WTC11 (cell line): ENCODE data around the gene INPP5K. TPM values are rescaled to one million over a fixed set of nuclear protein-coding genes. Genes with fewer than 3 reads are reported as not detected.

Experiments used
- ATAC-seq: fragments of 200-7000 bp; cut with Tn5 transposase; 2 replicates; pipeline ENCODE4 v1.10.0; 2021; ENCODE audit warnings: mild to moderate bottlenecking, moderate library complexity
- CTCF ChIA-PET: fragments of 300-600 bp; sonication (Branson Sonifier 250); formaldehyde crosslinking; loops from one replicate; lab custom pipeline; 2021; ENCODE audit warnings: antibody characterized with exemption; lab: Charles Lee
- POLR2A ChIA-PET: fragments of 350-600 bp; sonication (Branson Sonifier 250); formaldehyde crosslinking; loops from one replicate; lab custom pipeline; 2021; ENCODE audit warnings: antibody characterized with exemption; lab: Charles Lee
- DNase-seq: peaks from one replicate; pipeline ENCODE4 v3.0.0; 2021; ENCODE audit warnings: low spot score
- H3K27ac Mint-ChIP-seq: 2 replicates; pipeline ENCODE4 v1.8.0; 2021; ENCODE audit warnings: mixed read lengths
- H3K27me3 Mint-ChIP-seq: 2 replicates; pipeline ENCODE4 v1.8.0; 2021; ENCODE audit warnings: low read depth, mild to moderate bottlenecking, moderate library complexity, mixed read lengths
- H3K36me3 Mint-ChIP-seq: 2 replicates; pipeline ENCODE4 v1.8.0; 2021; ENCODE audit warnings: mixed read lengths
- H3K4me1 Mint-ChIP-seq: 2 replicates; pipeline ENCODE4 v1.8.0; 2022; ENCODE audit warnings: mixed read lengths
- H3K4me3 Mint-ChIP-seq: 2 replicates; pipeline ENCODE4 v1.8.0; 2021; ENCODE audit warnings: mild to moderate bottlenecking, moderate library complexity, mixed read lengths
- H3K9me3 Mint-ChIP-seq: 2 replicates; pipeline ENCODE4 v1.8.0; 2021; ENCODE audit warnings: mixed read lengths
- FOXK1 ChIP-seq: sonication (generic); formaldehyde crosslinking; IDR thresholded peaks from 2 replicates; pipeline ENCODE4 v1.8.0; 2022; ENCODE audit warnings: mild to moderate bottlenecking, moderate library complexity, missing genetic modification reagents
- FOXP1 ChIP-seq: sonication (generic); formaldehyde crosslinking; IDR thresholded peaks from 2 replicates; pipeline ENCODE4 v1.8.0; 2022; ENCODE audit warnings: missing genetic modification reagents, mild to moderate bottlenecking, moderate library complexity, borderline replicate concordance
- MXD4 ChIP-seq: fragments of 250-450 bp; sonication (Bioruptor Pico); IDR thresholded peaks from 2 replicates; pipeline ENCODE4 v1.8.0; 2021; ENCODE audit warnings: mild to moderate bottlenecking, moderate library complexity, borderline replicate concordance
- NR1H2 ChIP-seq: sonication (generic); formaldehyde crosslinking; IDR thresholded peaks from 2 replicates; pipeline ENCODE4 v1.9.0; 2021; ENCODE audit warnings: mild to moderate bottlenecking, moderate library complexity, missing genetic modification reagents
- NR3C1 ChIP-seq: sonication (generic); formaldehyde crosslinking; conservative IDR thresholded peaks from 2 replicates; pipeline ENCODE4 v1.8.1; 2023; ENCODE audit warnings: low read depth, mild to moderate bottlenecking, missing genetic modification reagents
- RELA ChIP-seq: sonication (generic); formaldehyde crosslinking; IDR thresholded peaks from 2 replicates; pipeline ENCODE4 v1.8.1; 2022; ENCODE audit warnings: missing genetic modification reagents, mild to moderate bottlenecking, borderline replicate concordance
- ZNF219 ChIP-seq: sonication (generic); formaldehyde crosslinking; IDR thresholded peaks from 2 replicates; pipeline ENCODE4 v1.8.0; 2023; ENCODE audit warnings: missing genetic modification reagents, mild to moderate bottlenecking, borderline replicate concordance
- ZNF416 ChIP-seq: fragments of 250-450 bp; sonication (Bioruptor Pico); IDR thresholded peaks from 2 replicates; pipeline ENCODE4 v1.9.0; 2021; ENCODE audit warnings: mild to moderate bottlenecking, inconsistent platforms
- total RNA-seq: library from RNA; stranded (reverse); gene quantifications from 3 replicates; pipeline ENCODE4 v1.2.3, GENCODE V29; 2021
- TF ChIP-seq, protein P1 (sequence below): sonication (generic); formaldehyde crosslinking; IDR thresholded peaks from 2 replicates; pipeline ENCODE4 v1.8.0; 2022; ENCODE audit warnings: mild to moderate bottlenecking, missing genetic modification reagents
- TF ChIP-seq, protein P2 (sequence below): sonication (generic); formaldehyde crosslinking; conservative IDR thresholded peaks from 2 replicates; pipeline ENCODE4 v1.8.1; 2023; ENCODE audit warnings: mild to moderate bottlenecking, low read depth, missing genetic modification reagents, moderate library complexity
- TF ChIP-seq, protein P3 (sequence below): fragments of 250-450 bp; sonication (Bioruptor Pico); IDR thresholded peaks from 2 replicates; pipeline ENCODE4 v2.1.2; 2022; ENCODE audit warnings: mild to moderate bottlenecking, moderate library complexity
- TF ChIP-seq, protein P4 (sequence below): fragments of 250-450 bp; sonication (Bioruptor Pico); IDR thresholded peaks from 2 replicates; pipeline ENCODE4 v1.8.0; 2021; ENCODE audit warnings: mild to moderate bottlenecking
- TF ChIP-seq, protein P5 (sequence below): fragments of 250-450 bp; sonication (Bioruptor Pico); IDR thresholded peaks from 2 replicates; pipeline ENCODE4 v1.9.0; 2021; ENCODE audit warnings: moderate library complexity, mild to moderate bottlenecking, inconsistent platforms, borderline replicate concordance
- TF ChIP-seq, protein P6 (sequence below): fragments of 250-450 bp; sonication (Bioruptor Pico); IDR thresholded peaks from 2 replicates; pipeline ENCODE4 v1.9.0; 2021; ENCODE audit warnings: mild to moderate bottlenecking
- TF ChIP-seq, protein P7 (sequence below): sonication (generic); formaldehyde crosslinking; IDR thresholded peaks from 2 replicates; pipeline ENCODE4 v1.8.1; 2023; ENCODE audit warnings: mild to moderate bottlenecking, missing genetic modification reagents, moderate library complexity

INPP5K gene
- total RNA-seq, 1 experiment from 2014 or later: 26.8 TPM

DNA sequence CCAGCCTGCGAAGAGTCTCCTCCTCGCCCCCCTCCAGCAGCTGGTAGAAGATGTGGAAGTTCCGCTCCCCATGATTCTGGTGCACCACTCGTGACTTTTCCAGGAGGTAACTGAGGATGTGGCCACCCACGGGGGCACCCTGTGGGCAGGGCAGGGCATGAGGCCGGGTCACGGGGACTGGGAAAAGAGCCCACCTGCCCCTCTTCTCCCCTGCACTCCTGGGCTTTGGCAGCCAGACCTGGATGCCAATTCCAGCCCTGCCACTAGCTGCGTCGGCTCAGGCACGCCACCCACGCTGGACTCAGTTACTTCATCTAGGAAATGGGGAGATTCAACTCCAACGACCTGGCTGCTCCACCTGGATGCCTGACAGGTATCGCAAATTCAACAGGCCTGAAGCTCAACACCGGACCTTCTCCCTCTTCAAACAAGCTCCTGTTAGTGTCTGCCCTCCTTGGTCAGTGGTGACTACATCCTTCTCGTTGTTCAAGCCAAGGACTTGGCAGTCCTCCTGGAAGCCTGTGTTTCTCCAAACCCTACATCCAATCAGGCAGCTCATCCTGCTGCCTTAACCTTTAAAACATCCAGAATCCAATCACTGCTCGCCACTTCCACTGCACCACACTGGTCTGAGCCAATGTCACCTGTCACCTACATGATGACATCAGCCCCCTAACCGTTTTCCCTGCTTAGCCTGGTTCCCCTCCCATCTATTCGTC lies 35.5 kb downstream of the INPP5K start:
- Mint-ChIP-seq H3K9me3 (no peaks in the 10 kb centered on the region), H3K27ac (no peak overlapping the region), H3K36me3 (peaks cover 30% of the 10 kb centered on the region), H3K4me1 (peaks cover 14% of the 10 kb centered on the region), H3K27me3 (no peaks in the 10 kb centered on the region), H3K4me3 (no peak overlapping the region)
- CTCF ChIA-PET: interaction anchor here (1.0 kb wide), 1 partner anchor 116 kb away, joined by 3 read pairs; no protein-coding TSS in a partner anchor
- POLR2A ChIA-PET: no interaction called here
- ATAC-seq (no peak), DNase-seq (no peak)
- TF ChIP-seq, protein P1, sequence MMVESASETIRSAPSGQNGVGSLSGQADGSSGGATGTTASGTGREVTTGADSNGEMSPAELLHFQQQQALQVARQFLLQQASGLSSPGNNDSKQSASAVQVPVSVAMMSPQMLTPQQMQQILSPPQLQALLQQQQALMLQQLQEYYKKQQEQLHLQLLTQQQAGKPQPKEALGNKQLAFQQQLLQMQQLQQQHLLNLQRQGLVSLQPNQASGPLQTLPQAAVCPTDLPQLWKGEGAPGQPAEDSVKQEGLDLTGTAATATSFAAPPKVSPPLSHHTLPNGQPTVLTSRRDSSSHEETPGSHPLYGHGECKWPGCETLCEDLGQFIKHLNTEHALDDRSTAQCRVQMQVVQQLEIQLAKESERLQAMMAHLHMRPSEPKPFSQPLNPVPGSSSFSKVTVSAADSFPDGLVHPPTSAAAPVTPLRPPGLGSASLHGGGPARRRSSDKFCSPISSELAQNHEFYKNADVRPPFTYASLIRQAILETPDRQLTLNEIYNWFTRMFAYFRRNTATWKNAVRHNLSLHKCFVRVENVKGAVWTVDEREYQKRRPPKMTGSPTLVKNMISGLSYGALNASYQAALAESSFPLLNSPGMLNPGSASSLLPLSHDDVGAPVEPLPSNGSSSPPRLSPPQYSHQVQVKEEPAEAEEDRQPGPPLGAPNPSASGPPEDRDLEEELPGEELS (CRISPR knock-in tag): no peak
- TF ChIP-seq, protein P2, sequence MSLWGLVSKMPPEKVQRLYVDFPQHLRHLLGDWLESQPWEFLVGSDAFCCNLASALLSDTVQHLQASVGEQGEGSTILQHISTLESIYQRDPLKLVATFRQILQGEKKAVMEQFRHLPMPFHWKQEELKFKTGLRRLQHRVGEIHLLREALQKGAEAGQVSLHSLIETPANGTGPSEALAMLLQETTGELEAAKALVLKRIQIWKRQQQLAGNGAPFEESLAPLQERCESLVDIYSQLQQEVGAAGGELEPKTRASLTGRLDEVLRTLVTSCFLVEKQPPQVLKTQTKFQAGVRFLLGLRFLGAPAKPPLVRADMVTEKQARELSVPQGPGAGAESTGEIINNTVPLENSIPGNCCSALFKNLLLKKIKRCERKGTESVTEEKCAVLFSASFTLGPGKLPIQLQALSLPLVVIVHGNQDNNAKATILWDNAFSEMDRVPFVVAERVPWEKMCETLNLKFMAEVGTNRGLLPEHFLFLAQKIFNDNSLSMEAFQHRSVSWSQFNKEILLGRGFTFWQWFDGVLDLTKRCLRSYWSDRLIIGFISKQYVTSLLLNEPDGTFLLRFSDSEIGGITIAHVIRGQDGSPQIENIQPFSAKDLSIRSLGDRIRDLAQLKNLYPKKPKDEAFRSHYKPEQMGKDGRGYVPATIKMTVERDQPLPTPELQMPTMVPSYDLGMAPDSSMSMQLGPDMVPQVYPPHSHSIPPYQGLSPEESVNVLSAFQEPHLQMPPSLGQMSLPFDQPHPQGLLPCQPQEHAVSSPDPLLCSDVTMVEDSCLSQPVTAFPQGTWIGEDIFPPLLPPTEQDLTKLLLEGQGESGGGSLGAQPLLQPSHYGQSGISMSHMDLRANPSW: no peak
- no peak for TF ChIP-seq RELA (CRISPR knock-in tag)
- TF ChIP-seq NR3C1 (CRISPR knock-in tag): no peak
- TF ChIP-seq FOXK1 (CRISPR knock-in tag): no peak
- TF ChIP-seq, protein P3, sequence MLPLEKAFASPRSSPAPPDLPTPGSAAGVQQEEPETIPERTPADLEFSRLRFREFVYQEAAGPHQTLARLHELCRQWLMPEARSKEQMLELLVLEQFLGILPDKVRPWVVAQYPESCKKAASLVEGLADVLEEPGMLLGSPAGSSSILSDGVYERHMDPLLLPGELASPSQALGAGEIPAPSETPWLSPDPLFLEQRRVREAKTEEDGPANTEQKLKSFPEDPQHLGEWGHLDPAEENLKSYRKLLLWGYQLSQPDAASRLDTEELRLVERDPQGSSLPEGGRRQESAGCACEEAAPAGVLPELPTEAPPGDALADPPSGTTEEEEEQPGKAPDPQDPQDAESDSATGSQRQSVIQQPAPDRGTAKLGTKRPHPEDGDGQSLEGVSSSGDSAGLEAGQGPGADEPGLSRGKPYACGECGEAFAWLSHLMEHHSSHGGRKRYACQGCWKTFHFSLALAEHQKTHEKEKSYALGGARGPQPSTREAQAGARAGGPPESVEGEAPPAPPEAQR (CRISPR knock-in tag): no peak
- TF ChIP-seq FOXP1 (CRISPR knock-in tag): no peak
- TF ChIP-seq ZNF219 (CRISPR knock-in tag): no peak
- TF ChIP-seq MXD4 (CRISPR knock-in tag): no peak
- TF ChIP-seq, protein P4, sequence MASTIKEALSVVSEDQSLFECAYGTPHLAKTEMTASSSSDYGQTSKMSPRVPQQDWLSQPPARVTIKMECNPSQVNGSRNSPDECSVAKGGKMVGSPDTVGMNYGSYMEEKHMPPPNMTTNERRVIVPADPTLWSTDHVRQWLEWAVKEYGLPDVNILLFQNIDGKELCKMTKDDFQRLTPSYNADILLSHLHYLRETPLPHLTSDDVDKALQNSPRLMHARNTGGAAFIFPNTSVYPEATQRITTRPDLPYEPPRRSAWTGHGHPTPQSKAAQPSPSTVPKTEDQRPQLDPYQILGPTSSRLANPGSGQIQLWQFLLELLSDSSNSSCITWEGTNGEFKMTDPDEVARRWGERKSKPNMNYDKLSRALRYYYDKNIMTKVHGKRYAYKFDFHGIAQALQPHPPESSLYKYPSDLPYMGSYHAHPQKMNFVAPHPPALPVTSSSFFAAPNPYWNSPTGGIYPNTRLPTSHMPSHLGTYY (CRISPR knock-in tag): no peak
- TF ChIP-seq, protein P5, sequence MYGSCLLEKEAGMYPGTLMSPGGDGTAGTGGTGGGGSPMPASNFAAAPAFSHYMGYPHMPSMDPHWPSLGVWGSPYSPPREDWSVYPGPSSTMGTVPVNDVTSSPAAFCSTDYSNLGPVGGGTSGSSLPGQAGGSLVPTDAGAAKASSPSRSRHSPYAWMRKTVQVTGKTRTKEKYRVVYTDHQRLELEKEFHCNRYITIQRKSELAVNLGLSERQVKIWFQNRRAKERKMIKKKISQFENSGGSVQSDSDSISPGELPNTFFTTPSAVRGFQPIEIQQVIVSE (CRISPR knock-in tag): no peak
- TF ChIP-seq, protein P6, sequence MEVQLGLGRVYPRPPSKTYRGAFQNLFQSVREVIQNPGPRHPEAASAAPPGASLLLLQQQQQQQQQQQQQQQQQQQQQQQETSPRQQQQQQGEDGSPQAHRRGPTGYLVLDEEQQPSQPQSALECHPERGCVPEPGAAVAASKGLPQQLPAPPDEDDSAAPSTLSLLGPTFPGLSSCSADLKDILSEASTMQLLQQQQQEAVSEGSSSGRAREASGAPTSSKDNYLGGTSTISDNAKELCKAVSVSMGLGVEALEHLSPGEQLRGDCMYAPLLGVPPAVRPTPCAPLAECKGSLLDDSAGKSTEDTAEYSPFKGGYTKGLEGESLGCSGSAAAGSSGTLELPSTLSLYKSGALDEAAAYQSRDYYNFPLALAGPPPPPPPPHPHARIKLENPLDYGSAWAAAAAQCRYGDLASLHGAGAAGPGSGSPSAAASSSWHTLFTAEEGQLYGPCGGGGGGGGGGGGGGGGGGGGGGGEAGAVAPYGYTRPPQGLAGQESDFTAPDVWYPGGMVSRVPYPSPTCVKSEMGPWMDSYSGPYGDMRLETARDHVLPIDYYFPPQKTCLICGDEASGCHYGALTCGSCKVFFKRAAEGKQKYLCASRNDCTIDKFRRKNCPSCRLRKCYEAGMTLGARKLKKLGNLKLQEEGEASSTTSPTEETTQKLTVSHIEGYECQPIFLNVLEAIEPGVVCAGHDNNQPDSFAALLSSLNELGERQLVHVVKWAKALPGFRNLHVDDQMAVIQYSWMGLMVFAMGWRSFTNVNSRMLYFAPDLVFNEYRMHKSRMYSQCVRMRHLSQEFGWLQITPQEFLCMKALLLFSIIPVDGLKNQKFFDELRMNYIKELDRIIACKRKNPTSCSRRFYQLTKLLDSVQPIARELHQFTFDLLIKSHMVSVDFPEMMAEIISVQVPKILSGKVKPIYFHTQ (CRISPR knock-in tag): no peak
- TF ChIP-seq ZNF416 (CRISPR knock-in tag): no peak
- TF ChIP-seq NR1H2 (CRISPR knock-in tag): no peak
- TF ChIP-seq, protein P7, sequence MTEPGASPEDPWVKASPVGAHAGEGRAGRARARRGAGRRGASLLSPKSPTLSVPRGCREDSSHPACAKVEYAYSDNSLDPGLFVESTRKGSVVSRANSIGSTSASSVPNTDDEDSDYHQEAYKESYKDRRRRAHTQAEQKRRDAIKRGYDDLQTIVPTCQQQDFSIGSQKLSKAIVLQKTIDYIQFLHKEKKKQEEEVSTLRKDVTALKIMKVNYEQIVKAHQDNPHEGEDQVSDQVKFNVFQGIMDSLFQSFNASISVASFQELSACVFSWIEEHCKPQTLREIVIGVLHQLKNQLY (CRISPR knock-in tag): no peak
